ENCODE data around the gene BANK1. TPM values are rescaled to one million over a fixed set of nuclear protein-coding genes. Genes with fewer than 3 reads are reported as not detected.

BANK1 gene
- total RNA-seq, 1 donor from 2014 or later, result not detected

DNA sequence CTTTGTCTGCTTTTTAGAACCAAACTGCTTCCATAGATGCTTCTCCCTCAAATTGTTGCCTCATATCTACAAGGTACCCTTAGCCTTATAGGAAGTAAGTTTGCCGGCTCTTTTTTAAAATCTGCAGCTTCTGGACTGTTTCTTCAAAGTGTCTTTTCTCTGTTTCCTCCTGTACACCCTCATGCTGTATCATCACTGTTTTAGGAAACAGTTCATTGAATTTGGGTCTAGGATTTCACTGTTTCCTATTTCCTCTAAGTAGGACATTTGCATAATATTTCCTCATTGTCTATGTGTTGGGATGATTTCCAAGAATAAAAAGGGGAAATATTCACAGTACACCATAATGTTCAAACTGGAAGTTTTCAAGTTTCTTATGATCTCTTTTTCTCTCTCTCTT, 43.0 kb downstream of the BANK1 start:
- H3K4me1 Mint-ChIP-seq, result no peaks in the 10 kb centered on the region
- no peaks in the 10 kb centered on the region for H3K9me3 Mint-ChIP-seq
- no peaks in the 10 kb centered on the region for H3K36me3 Mint-ChIP-seq (ENCODE audit: low read depth)
- peaks cover 6% of the 10 kb centered on the region for H3K27me3 Mint-ChIP-seq
- intact Hi-C loops (cut with micrococcal nuclease), result no loop called here
- no peak overlapping the region for H3K4me3 Mint-ChIP-seq
- H3K27ac Mint-ChIP-seq, result no peak overlapping the region
- no peak for DNase-seq

- H3K4me3 Mint-ChIP-seq, result no peak overlapping the region
- H3K27me3 Mint-ChIP-seq, result peaks cover 6% of the 10 kb centered on the region
- no peaks in the 10 kb centered on the region for H3K4me1 Mint-ChIP-seq
- no peaks in the 10 kb centered on the region for H3K36me3 Mint-ChIP-seq (ENCODE audit: low read depth)
- H3K9me3 Mint-ChIP-seq, result no peaks in the 10 kb centered on the region
- intact Hi-C loops (cut with micrococcal nuclease), result no loop called here
- no peak for DNase-seq
- no peak overlapping the region for H3K27ac Mint-ChIP-seq
Observed at GRCh38 chr4:101835121-101835904, 44.8 kb downstream of the BANK1 start.

- intact Hi-C loops (cut with micrococcal nuclease), result no loop called here
- DNase-seq, result no peak
- Mint-ChIP-seq H3K4me3 (no peak overlapping the region), H3K27ac (no peak overlapping the region), H3K4me1 (no peaks in the 10 kb centered on the region), H3K9me3 (no peaks in the 10 kb centered on the region), H3K36me3 (ENCODE audit: low read depth) (no peaks in the 10 kb centered on the region), H3K27me3 (no peaks in the 10 kb centered on the region)
Observed at GRCh38 chr4:101843054-101843453, 52.5 kb downstream of the BANK1 start.

GRCh38 chr4:101846550-101846949, 56.0 kb downstream of the BANK1 start:
- no peak for DNase-seq
- Mint-ChIP-seq H3K4me3 (no peak overlapping the region), H3K9me3 (no peaks in the 10 kb centered on the region), H3K36me3 (ENCODE audit: low read depth) (no peaks in the 10 kb centered on the region), H3K4me1 (no peaks in the 10 kb centered on the region), H3K27me3 (no peaks in the 10 kb centered on the region), H3K27ac (no peak overlapping the region)
- intact Hi-C loops (cut with micrococcal nuclease), result no loop called here

DNA sequence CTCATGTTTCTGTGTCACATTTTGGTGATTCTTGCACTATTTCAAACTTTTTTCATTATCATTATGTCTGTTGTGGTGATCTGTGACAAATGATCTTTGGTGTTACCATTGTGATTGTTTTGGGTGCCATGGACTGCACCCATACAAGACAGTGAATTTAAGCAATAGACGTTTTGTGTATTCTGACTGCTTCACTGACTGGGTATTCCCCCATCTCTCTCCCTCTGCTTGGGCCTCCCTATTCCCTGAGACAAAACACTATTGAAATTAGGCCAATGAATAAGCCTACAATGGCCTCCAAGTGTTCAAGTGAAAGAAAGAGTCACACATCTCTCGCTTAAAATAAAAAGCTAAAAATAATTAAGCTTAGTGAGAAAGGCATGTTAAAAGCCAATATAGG, 60.2 kb downstream of the BANK1 start:
- Mint-ChIP-seq H3K9me3 (no peaks in the 10 kb centered on the region), H3K36me3 (ENCODE audit: low read depth) (no peaks in the 10 kb centered on the region), H3K27ac (no peak overlapping the region), H3K4me3 (no peak overlapping the region), H3K27me3 (no peaks in the 10 kb centered on the region), H3K4me1 (no peaks in the 10 kb centered on the region)
- DNase-seq, result no peak
- intact Hi-C loops (cut with micrococcal nuclease), result no loop called here

- H3K36me3 Mint-ChIP-seq (ENCODE audit: low read depth), result no peaks in the 10 kb centered on the region
- intact Hi-C loops (cut with micrococcal nuclease), result no loop called here
- no peak for DNase-seq
- no peak overlapping the region for H3K4me3 Mint-ChIP-seq
- no peaks in the 10 kb centered on the region for H3K9me3 Mint-ChIP-seq
- no peaks in the 10 kb centered on the region for H3K27me3 Mint-ChIP-seq
- H3K4me1 Mint-ChIP-seq, result no peaks in the 10 kb centered on the region
- H3K27ac Mint-ChIP-seq, result no peak overlapping the region
Observed at GRCh38 chr4:101851672-101852071, 61.1 kb downstream of the BANK1 start.

GRCh38 chr4:101853028-101853427, 62.5 kb downstream of the BANK1 start:
- no peaks in the 10 kb centered on the region for H3K9me3 Mint-ChIP-seq
- H3K4me3 Mint-ChIP-seq, result no peak overlapping the region
- H3K27me3 Mint-ChIP-seq, result no peaks in the 10 kb centered on the region
- intact Hi-C loops (cut with micrococcal nuclease), result no loop called here
- no peaks in the 10 kb centered on the region for H3K36me3 Mint-ChIP-seq (ENCODE audit: low read depth)
- H3K27ac Mint-ChIP-seq, result no peak overlapping the region
- no peaks in the 10 kb centered on the region for H3K4me1 Mint-ChIP-seq
- no peak for DNase-seq

DNA sequence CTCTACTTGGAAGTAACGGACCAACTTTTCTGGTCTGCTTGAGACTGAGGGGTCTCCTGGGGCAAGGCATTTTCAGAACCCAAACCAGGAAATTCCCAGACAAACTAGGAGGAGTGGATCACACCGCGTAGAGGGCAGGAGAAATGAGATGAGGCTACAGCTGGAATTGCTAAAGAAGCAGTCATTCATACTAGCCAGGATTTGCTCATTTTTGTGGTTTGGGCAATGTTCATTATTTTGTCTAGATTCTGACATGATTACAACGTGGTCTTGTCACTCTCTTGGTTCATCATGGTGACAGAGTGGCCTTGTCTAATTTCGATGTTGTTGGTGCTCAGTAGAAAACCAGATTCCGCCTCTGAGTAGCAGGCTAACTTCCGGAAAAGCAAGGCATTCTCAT, 63.2 kb downstream of the BANK1 start:
- H3K27me3 Mint-ChIP-seq, result no peaks in the 10 kb centered on the region
- no peak for DNase-seq
- no peaks in the 10 kb centered on the region for H3K9me3 Mint-ChIP-seq
- no peaks in the 10 kb centered on the region for H3K36me3 Mint-ChIP-seq (ENCODE audit: low read depth)
- H3K4me3 Mint-ChIP-seq, result no peak overlapping the region
- H3K27ac Mint-ChIP-seq, result no peak overlapping the region
- intact Hi-C loops (cut with micrococcal nuclease), result no loop called here
- H3K4me1 Mint-ChIP-seq, result no peaks in the 10 kb centered on the region

DNA sequence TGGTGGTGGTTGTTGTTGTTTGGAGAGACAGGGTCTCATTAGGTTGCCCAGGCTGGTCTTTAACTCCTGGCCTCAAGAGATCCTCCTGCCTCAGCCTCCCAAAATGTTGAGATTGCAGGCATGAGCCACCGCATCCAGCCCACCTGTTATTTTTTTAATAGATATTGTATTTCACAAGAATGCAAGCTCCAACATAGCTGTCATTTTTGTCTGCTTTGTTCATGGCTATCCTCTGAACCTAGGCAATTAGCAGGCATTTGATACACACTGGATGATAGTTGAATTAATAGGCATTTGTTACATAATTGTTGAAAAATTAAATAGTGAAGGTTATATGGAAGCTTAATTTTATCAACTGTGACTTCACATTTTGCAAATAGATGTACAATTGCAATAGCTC, 64.7 kb downstream of the BANK1 start:
- H3K9me3 Mint-ChIP-seq, result no peaks in the 10 kb centered on the region
- intact Hi-C loops (cut with micrococcal nuclease), result no loop called here
- H3K27ac Mint-ChIP-seq, result no peak overlapping the region
- no peak overlapping the region for H3K4me3 Mint-ChIP-seq
- no peak for DNase-seq
- no peaks in the 10 kb centered on the region for H3K36me3 Mint-ChIP-seq (ENCODE audit: low read depth)
- no peaks in the 10 kb centered on the region for H3K4me1 Mint-ChIP-seq
- no peaks in the 10 kb centered on the region for H3K27me3 Mint-ChIP-seq

GRCh38 chr4:101856149-101856548, 65.6 kb downstream of the BANK1 start:
- intact Hi-C loops (cut with micrococcal nuclease), result no loop called here
- H3K4me3 Mint-ChIP-seq, result no peak overlapping the region

GRCh38 chr4:101857176-101857575, 66.6 kb downstream of the BANK1 start:
- Mint-ChIP-seq H3K36me3 (ENCODE audit: low read depth) (no peaks in the 10 kb centered on the region), H3K27ac (no peak overlapping the region), H3K9me3 (no peaks in the 10 kb centered on the region), H3K4me1 (no peaks in the 10 kb centered on the region), H3K27me3 (no peaks in the 10 kb centered on the region), H3K4me3 (no peak overlapping the region)
- DNase-seq, result no peak
- intact Hi-C loops (cut with micrococcal nuclease), result no loop called here

More at GRCh38 chr4:101856149-101856548, 65.6 kb downstream of the BANK1 start:
- Mint-ChIP-seq H3K36me3 (ENCODE audit: low read depth) (no peaks in the 10 kb centered on the region), H3K27ac (no peak overlapping the region), H3K9me3 (no peaks in the 10 kb centered on the region), H3K27me3 (no peaks in the 10 kb centered on the region), H3K4me1 (no peaks in the 10 kb centered on the region)
- no peak for DNase-seq

- Mint-ChIP-seq H3K4me3 (no peak overlapping the region), H3K4me1 (no peaks in the 10 kb centered on the region), H3K9me3 (no peaks in the 10 kb centered on the region), H3K27ac (no peak overlapping the region), H3K27me3 (no peaks in the 10 kb centered on the region), H3K36me3 (ENCODE audit: low read depth) (no peaks in the 10 kb centered on the region)
- intact Hi-C loops (cut with micrococcal nuclease), result no loop called here
- no peak for DNase-seq
Observed at GRCh38 chr4:101858641-101859040, 68.1 kb downstream of the BANK1 start.

DNA sequence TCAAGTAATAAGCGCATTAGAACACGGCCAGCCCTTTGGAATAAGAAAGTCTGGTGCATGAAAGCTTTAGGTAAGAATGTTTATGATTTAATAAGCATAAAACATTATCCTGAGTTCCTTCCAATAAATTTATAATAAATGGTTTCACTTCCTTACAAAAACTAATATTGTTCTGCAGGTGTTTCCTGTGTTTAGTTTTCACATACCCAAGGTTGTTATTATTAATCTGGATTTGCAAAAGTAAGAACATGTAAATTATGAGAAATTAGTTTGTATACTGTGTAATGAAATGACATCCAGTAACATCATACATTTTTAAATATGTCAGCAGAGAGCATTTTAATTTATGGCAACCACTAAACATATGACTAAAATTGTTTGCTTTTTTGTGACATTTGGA, 72.1 kb downstream of the BANK1 start:
- intact Hi-C loops (cut with micrococcal nuclease), result no loop called here
- no peak overlapping the region for H3K27ac Mint-ChIP-seq
- H3K4me3 Mint-ChIP-seq, result no peak overlapping the region
- H3K9me3 Mint-ChIP-seq, result no peaks in the 10 kb centered on the region
- no peak for DNase-seq
- no peaks in the 10 kb centered on the region for H3K4me1 Mint-ChIP-seq
- H3K27me3 Mint-ChIP-seq, result peaks cover 2% of the 10 kb centered on the region
- H3K36me3 Mint-ChIP-seq (ENCODE audit: low read depth), result no peaks in the 10 kb centered on the region

DNA sequence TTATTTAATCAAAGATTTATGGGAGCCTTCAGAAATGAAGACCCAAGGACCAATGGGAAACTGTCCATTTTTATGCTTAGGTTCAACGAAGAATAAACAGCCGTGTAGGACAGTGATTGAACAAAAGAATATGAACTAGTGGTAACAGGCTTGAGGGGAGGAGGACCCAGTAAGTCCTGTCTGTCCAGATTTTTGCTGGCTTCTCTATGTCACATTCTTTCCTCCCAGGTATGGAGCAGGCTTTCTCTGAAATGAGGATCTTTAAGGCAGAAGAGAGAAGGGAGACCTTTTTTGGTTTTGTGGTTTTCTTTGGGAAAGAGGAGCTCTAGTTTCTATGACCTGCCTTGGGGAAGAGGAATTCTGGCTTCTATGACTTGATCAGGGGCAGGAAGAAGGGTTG, 74.1 kb downstream of the BANK1 start:
- intact Hi-C loops (cut with micrococcal nuclease), result no loop called here
- H3K4me3 Mint-ChIP-seq, result no peak overlapping the region
- no peaks in the 10 kb centered on the region for H3K36me3 Mint-ChIP-seq (ENCODE audit: low read depth)
- no peaks in the 10 kb centered on the region for H3K9me3 Mint-ChIP-seq
- peaks cover 2% of the 10 kb centered on the region for H3K27me3 Mint-ChIP-seq
- H3K27ac Mint-ChIP-seq, result no peak overlapping the region
- DNase-seq, result no peak
- no peaks in the 10 kb centered on the region for H3K4me1 Mint-ChIP-seq

- Mint-ChIP-seq H3K9me3 (no peaks in the 10 kb centered on the region), H3K36me3 (ENCODE audit: low read depth) (no peaks in the 10 kb centered on the region), H3K4me3 (no peak overlapping the region), H3K27me3 (peaks cover 2% of the 10 kb centered on the region), H3K27ac (no peak overlapping the region), H3K4me1 (no peaks in the 10 kb centered on the region)
- DNase-seq, result no peak
- intact Hi-C loops (cut with micrococcal nuclease), result no loop called here
Observed at GRCh38 chr4:101865501-101866062, 75.1 kb downstream of the BANK1 start.

Measured in activated CD4-positive, alpha-beta T cell treated with anti-CD3 and anti-CD28 coated beads, Interleukin-2, amount 10 ng/mL, durations not matched to agents 24 days and 14 days (primary cell).